ENCODE measurements around the gene PRDM12. TPM values are rescaled to one million over a fixed set of nuclear protein-coding genes. Genes with fewer than 3 reads are reported as not detected.

The PRDM12 gene
- polyA plus RNA-seq, 1 donor (not counting 4 experiments of a cell fraction or from before 2014, with no cell fraction given) = not detected

- Histone ChIP-seq H3K4me1 (ENCODE audit: control insufficient read depth, extremely low read depth, insufficient read depth, low read length) (no peaks in the 10 kb centered on the region), H3K27me3 (ENCODE audit: control insufficient read depth, extremely low read depth, insufficient read depth, low read length) (peaks cover 40% of the 10 kb centered on the region), H2AFZ (ENCODE audit: control insufficient read depth, low read length) (no peak overlapping the region), H3K4me3 (ENCODE audit: control insufficient read depth in 2 of 3, extremely low read depth in 1 of 3, insufficient read depth in 2 of 3, low read depth in 1 of 3, low read length in 3 of 3) (no peak overlapping the region), H3K27ac (ENCODE audit: control insufficient read depth, insufficient read depth, low read length) (no peak overlapping the region), H3K9ac (ENCODE audit: control insufficient read depth, extremely low read depth, insufficient read depth, low read length) (no peak overlapping the region), H3K9me1 (ENCODE audit: control insufficient read depth, extremely low read depth, insufficient read depth, low read length) (no peaks in the 10 kb centered on the region), H3K36me3 (ENCODE audit: control insufficient read depth in 2 of 2, extremely low read depth in 1 of 2, insufficient read depth in 2 of 2, low read length in 2 of 2) (no peaks in the 10 kb centered on the region), H3K79me2 (ENCODE audit: control insufficient read depth, insufficient read depth, low read length) (no peaks in the 10 kb centered on the region), H3K9me3 (ENCODE audit: control insufficient read depth, low read depth, low read length) (no peaks in the 10 kb centered on the region), H4K20me1 (ENCODE audit: control insufficient read depth, extremely low read depth, insufficient read depth, low read length) (peaks cover 3% of the 10 kb centered on the region), H3K4me2 (ENCODE audit: control insufficient read depth, extremely low read depth, insufficient read depth, low read depth, low read length) (no peak overlapping the region)
- TF ChIP-seq EZH2 (IDR thresholded peaks at IDR 0.05; ENCODE audit: low read length) = no peak
- no peak for TF ChIP-seq CTCF (optimal IDR thresholded peaks at IDR 0.05 in 1 of 3, IDR thresholded peaks at IDR 0.05 in 1 of 3, conservative IDR thresholded peaks at IDR 0.05 in 1 of 3; ENCODE audit: extremely low read depth in 1 of 3, insufficient read depth in 2 of 3, low read length in 3 of 3)
- FAIRE-seq = no peak
- no peak for DNase-seq (ENCODE audit: low read depth, low spot score)
- dilution Hi-C loops (cut with MboI; ENCODE audit: extremely low pct_ligation_motif_present, low sequenced_read_pairs) = no loop called here
These were observed 9.5 kb upstream of the PRDM12 start for GRCh38 chr9:130654879-130655278.

- peak; percentile 95 for TF ChIP-seq EZH2 (IDR thresholded peaks at IDR 0.05; ENCODE audit: low read length)
- TF ChIP-seq CTCF (optimal IDR thresholded peaks at IDR 0.05 in 1 of 3, IDR thresholded peaks at IDR 0.05 in 1 of 3, conservative IDR thresholded peaks at IDR 0.05 in 1 of 3; ENCODE audit: extremely low read depth in 1 of 3, insufficient read depth in 2 of 3, low read length in 3 of 3) = no peak
- no peaks in the 10 kb centered on the region for H3K36me3 ChIP-seq (ENCODE audit: control insufficient read depth in 2 of 2, extremely low read depth in 1 of 2, insufficient read depth in 2 of 2, low read length in 2 of 2)
- no peak overlapping the region for H3K27ac ChIP-seq (ENCODE audit: control insufficient read depth, insufficient read depth, low read length)
- H3K9me1 ChIP-seq (ENCODE audit: control insufficient read depth, extremely low read depth, insufficient read depth, low read length) = no peaks in the 10 kb centered on the region
- dilution Hi-C loops (cut with MboI; ENCODE audit: extremely low pct_ligation_motif_present, low sequenced_read_pairs) = no loop called here
- no peak overlapping the region for H3K4me2 ChIP-seq (ENCODE audit: control insufficient read depth, extremely low read depth, insufficient read depth, low read depth, low read length)
- FAIRE-seq (no peak), DNase-seq (ENCODE audit: low read depth, low spot score) (no peak)
- peaks cover 9% of the 10 kb centered on the region for H4K20me1 ChIP-seq (ENCODE audit: control insufficient read depth, extremely low read depth, insufficient read depth, low read length)
- no peak overlapping the region for H2AFZ ChIP-seq (ENCODE audit: control insufficient read depth, low read length)
- no peak overlapping the region for H3K4me3 ChIP-seq (ENCODE audit: control insufficient read depth in 2 of 3, extremely low read depth in 1 of 3, insufficient read depth in 2 of 3, low read depth in 1 of 3, low read length in 3 of 3)
- H3K9me3 ChIP-seq (ENCODE audit: control insufficient read depth, low read depth, low read length) = no peaks in the 10 kb centered on the region
- no peak overlapping the region for H3K9ac ChIP-seq (ENCODE audit: control insufficient read depth, extremely low read depth, insufficient read depth, low read length)
- H3K27me3 ChIP-seq (ENCODE audit: control insufficient read depth, extremely low read depth, insufficient read depth, low read length) = peaks cover 81% of the 10 kb centered on the region
- H3K4me1 ChIP-seq (ENCODE audit: control insufficient read depth, extremely low read depth, insufficient read depth, low read length) = no peaks in the 10 kb centered on the region
- no peaks in the 10 kb centered on the region for H3K79me2 ChIP-seq (ENCODE audit: control insufficient read depth, insufficient read depth, low read length)
These were observed 5.3 kb upstream of the PRDM12 start for GRCh38 chr9:130658893-130659698.
